Stomach smooth muscle (tissue), 2 donors: ENCODE results near the gene TENM4.

ENCODE experiments used
- H3K27ac ChIP-seq: one replicate; pipeline ENCODE4 v1.7.0; 2013; ENCODE audit warnings: mild to moderate bottlenecking, low read length, inconsistent platforms
- H3K27me3 ChIP-seq, 2 donors: one replicate each; pipeline ENCODE4 v1.7.0; 2013; ENCODE audit warnings: low read length in 2 of 2; ENCODE audit not compliant: insufficient read depth in 2 of 2, control insufficient read depth in 1 of 2
- H3K36me3 ChIP-seq, 2 donors: one replicate each; pipeline ENCODE4 v1.7.0; 2013; ENCODE audit warnings: low read length in 2 of 2; ENCODE audit not compliant: control insufficient read depth in 2 of 2, insufficient read depth in 2 of 2
- H3K4me1 ChIP-seq: one replicate; pipeline ENCODE4 v1.7.0; 2013; ENCODE audit warnings: low read length; ENCODE audit not compliant: control insufficient read depth, insufficient read depth
- H3K4me3 ChIP-seq, 2 donors: one replicate each; pipeline ENCODE4 v1.7.0; 2013; ENCODE audit warnings: low read length in 2 of 2
- H3K9ac ChIP-seq, 2 donors: one replicate each; pipeline ENCODE4 v1.7.0; 2013; ENCODE audit warnings: low read length in 2 of 2, mild to moderate bottlenecking in 1 of 2
- H3K9me3 ChIP-seq, 2 donors: one replicate each; pipeline ENCODE4 v1.7.0; 2013; ENCODE audit warnings: low read length in 2 of 2; ENCODE audit not compliant: control insufficient read depth in 2 of 2
- donor health status: healthy.
- donor health status: Pancreatic carcinoma.

TENM4 gene

DNA sequence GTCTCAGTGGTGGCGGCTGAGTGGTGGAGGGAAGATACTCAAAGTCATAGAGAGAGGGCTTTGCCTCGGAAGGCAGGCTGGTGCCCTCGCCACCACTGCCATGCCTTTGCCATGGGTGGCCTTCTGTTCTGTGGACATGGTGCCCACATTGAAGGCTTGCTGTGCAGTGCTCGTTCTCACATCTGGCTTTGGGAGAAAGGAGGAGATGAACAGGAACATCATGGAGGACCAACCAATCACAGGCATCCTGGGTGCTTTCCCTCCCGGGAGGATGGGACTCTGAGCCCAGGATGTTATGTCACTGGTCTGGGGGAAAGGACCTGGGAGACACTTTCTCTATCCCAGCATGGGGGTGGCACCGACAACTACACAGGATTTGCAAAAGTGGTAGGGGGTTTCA, 783.8 kb downstream of the TENM4 start:
- H3K9me3 ChIP-seq, result no peaks in the 10 kb centered on the region

DNA sequence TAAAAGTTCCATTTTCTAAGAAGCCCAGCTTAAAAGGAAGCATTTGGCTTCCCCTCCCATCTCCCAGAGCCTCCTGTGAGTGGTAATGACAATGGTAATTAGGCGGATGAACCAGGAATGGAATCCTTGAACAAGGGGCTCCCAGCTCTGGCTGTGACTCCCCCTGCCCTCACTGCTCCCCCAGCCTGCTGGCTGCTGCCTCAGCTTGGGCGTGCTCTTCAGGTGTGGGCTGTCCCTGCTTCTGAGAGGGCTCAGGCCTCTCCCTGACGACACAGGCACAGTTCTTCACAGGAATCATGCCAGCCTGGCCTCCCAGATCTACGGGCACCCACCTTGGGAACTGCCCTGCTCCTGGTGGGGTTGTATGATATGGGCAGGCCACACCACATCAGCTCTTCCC, 784.5 kb downstream of the TENM4 start:
- H3K4me1 ChIP-seq, result no peaks in the 10 kb centered on the region
- no peak overlapping the region for H3K9ac ChIP-seq
- no peak overlapping the region for H3K4me3 ChIP-seq
- H3K36me3 ChIP-seq, result no peaks in the 10 kb centered on the region
- H3K27me3 ChIP-seq, result no peaks in the 10 kb centered on the region
- no peaks in the 10 kb centered on the region for H3K9me3 ChIP-seq
- no peak overlapping the region for H3K27ac ChIP-seq

More for the DNA sequence above, 783.8 kb downstream of the TENM4 start:
- H3K27me3 ChIP-seq, result no peaks in the 10 kb centered on the region
- no peak overlapping the region for H3K9ac ChIP-seq
- no peak overlapping the region for H3K27ac ChIP-seq
- no peaks in the 10 kb centered on the region for H3K4me1 ChIP-seq
- H3K4me3 ChIP-seq, result no peak overlapping the region
- no peaks in the 10 kb centered on the region for H3K36me3 ChIP-seq

DNA sequence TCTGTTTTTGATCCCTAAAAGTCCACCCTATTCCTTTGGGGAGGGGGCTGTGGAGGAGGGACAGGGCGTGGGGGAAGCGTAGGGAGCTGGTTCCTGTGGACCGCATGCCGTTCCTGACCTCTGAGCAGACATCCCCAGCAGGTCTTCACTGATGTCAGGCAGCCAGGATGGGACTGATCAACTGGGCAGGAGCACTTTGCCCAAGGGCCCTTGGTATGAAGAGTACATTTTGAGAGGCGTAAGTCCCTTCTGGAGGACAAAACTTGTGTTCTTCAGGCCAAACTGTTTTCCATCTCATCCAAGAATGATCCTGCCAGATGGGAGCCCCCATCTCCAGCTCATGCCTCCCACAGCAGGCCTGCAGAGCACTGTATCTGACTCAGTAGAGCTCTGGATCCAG, 785.3 kb downstream of the TENM4 start:
- Histone ChIP-seq H3K9me3 (no peaks in the 10 kb centered on the region), H3K4me1 (no peaks in the 10 kb centered on the region), H3K27me3 (no peaks in the 10 kb centered on the region), H3K9ac (no peak overlapping the region), H3K27ac (no peak overlapping the region), H3K36me3 (no peaks in the 10 kb centered on the region), H3K4me3 (no peak overlapping the region)

DNA sequence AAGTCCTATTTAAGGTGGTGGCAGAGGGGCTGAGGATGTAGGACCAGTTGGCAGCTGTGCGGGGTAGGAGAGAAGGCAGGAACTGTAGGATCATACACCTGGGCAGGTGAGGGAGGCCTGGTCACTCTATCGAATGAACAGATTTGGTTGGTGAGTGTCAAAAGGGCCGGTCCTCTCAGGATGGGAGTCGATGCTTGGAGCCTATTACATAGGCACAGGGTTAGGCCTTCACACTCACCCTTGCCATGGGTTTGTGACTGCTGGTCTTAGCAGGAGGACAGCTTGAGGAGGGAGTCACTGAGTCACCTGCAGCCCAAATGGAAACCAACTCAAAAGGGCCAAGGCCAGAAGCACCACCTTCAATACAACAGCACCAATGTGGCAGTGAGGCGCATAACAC, 786.0 kb downstream of the TENM4 start:
- Histone ChIP-seq H3K27me3 (no peaks in the 10 kb centered on the region), H3K9ac (no peak overlapping the region), H3K9me3 (no peaks in the 10 kb centered on the region), H3K27ac (no peak overlapping the region), H3K4me3 (no peak overlapping the region), H3K4me1 (no peaks in the 10 kb centered on the region), H3K36me3 (no peaks in the 10 kb centered on the region)

DNA sequence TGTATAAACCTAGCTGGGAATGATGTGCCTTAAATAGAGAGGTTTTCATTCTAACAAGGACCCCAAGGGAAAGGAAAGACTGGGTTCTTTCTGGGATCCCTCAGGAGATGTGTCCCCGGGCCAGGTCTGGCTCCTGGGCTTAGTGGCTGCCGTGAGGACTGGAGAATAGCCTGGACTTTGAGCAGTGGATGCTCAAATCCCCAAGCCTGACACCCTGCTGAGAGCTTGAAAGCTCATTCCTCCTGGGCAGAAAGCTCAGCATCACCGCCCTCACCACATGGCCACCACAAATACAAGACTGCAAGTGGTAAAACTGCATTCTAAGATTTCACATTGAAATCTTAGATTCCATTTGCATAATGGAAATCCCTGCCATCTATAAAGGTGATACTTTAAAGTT, 786.8 kb downstream of the TENM4 start:
- no peak overlapping the region for H3K9ac ChIP-seq
- no peak overlapping the region for H3K4me3 ChIP-seq
- H3K36me3 ChIP-seq, result no peaks in the 10 kb centered on the region
- no peaks in the 10 kb centered on the region for H3K9me3 ChIP-seq
- no peaks in the 10 kb centered on the region for H3K27me3 ChIP-seq
- no peak overlapping the region for H3K27ac ChIP-seq
- H3K4me1 ChIP-seq, result no peaks in the 10 kb centered on the region

DNA sequence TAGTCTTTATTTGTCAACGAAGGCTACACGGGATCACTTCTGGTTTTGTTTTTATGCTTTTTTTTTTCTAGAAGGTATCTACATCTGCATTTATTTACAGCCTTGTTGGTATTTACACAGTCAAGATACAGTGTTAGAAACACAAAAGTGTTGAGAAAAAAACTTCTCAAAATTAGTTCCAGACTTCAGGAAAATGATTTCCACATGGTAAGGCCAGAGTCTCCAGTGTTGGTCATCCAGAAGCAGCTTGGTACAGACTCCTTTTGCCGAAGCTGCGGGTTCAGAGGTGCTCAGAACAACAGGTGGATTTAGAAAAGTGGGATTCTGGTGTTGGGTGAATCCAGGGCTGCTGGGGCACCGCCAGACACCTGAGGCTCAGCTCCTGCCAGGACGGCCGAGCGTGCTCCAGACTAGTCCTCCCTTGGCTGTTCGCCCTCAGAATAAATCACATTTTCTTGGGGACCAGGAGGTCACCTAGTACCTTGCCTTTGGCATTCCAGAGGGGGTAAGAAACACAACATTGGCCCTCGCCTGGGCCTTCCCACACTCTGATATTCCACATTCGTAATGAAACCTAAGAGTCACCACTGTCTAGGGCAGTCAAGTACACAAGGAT, 787.4 kb downstream of the TENM4 start:
- H3K27ac ChIP-seq, result no peak overlapping the region
- no peaks in the 10 kb centered on the region for H3K9me3 ChIP-seq
- H3K9ac ChIP-seq, result no peak overlapping the region
- no peaks in the 10 kb centered on the region for H3K27me3 ChIP-seq
- H3K4me1 ChIP-seq, result no peaks in the 10 kb centered on the region
- H3K4me3 ChIP-seq, result no peak overlapping the region
- no peaks in the 10 kb centered on the region for H3K36me3 ChIP-seq

DNA sequence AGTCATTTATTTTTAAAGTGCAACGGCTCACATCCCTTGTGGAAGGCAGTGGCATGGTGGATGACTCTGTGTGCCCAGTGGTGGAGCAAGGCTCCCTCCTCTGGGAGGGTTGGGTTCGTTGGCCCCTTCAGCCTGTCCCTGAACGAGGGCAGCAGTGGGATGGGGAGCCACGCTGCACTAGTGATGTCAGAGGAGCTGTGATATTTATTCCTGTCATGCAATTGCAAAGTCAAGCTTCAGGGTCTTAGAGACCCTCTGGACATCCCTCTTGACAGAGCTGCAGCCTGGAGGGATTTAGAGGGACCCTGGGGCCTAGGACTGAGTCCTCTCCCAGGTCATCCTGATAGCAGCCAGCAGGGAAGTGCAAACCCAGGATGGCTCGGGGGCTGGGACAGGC, 788.0 kb downstream of the TENM4 start:
- H3K9me3 ChIP-seq, result no peaks in the 10 kb centered on the region
- no peak overlapping the region for H3K9ac ChIP-seq
- no peak overlapping the region for H3K27ac ChIP-seq
- H3K4me1 ChIP-seq, result no peaks in the 10 kb centered on the region
- no peak overlapping the region for H3K4me3 ChIP-seq
- no peaks in the 10 kb centered on the region for H3K27me3 ChIP-seq
- no peaks in the 10 kb centered on the region for H3K36me3 ChIP-seq

DNA sequence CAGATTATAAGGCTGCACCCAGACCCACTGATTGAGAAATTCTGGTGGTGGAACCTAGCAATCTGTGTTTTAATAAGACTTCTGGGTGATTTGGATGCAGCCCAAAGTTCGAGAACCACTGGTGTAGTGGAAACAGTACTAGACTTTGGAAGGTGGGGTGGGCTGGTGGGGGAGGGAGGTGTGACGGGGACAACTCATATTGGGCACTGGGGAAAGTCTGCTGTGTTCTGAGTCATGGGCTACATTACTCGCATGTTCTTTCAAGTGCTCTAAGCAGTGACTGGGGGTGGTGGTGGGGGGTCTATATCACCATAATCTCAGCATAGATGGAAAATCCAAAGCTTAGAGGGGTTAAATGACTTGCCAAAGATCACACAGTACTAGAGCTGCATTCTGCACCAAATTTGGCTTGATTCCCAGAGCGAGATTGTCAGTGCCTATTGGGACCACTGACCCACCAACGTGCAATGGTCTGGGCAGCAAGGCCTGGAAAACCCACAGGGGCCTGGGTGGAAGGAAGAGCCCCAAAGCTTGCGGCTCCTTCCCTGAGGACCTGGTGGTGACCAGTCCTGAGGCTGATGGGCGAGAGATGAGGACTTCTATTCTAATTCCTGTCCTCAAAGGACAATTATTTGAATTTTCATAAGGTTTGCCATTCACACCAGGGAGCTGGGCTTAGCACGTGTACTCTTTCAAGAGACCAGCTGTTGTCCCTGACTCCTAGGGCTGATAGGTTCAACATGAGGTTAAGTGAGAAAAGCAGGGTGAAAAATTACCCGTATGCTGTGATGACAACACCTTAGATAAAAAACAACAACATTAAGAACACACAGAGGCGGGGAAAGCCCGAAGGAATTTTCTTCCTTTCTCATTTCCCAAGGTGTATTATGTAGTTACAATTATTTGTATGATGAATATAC, 788.6 kb downstream of the TENM4 start:
- Histone ChIP-seq H3K27ac (no peak overlapping the region), H3K9ac (no peak overlapping the region), H3K27me3 (peaks cover 0 to 1% of the 10 kb centered on the region in 2 donors), H3K36me3 (no peaks in the 10 kb centered on the region), H3K4me1 (no peaks in the 10 kb centered on the region), H3K9me3 (no peaks in the 10 kb centered on the region), H3K4me3 (no peak overlapping the region)

DNA sequence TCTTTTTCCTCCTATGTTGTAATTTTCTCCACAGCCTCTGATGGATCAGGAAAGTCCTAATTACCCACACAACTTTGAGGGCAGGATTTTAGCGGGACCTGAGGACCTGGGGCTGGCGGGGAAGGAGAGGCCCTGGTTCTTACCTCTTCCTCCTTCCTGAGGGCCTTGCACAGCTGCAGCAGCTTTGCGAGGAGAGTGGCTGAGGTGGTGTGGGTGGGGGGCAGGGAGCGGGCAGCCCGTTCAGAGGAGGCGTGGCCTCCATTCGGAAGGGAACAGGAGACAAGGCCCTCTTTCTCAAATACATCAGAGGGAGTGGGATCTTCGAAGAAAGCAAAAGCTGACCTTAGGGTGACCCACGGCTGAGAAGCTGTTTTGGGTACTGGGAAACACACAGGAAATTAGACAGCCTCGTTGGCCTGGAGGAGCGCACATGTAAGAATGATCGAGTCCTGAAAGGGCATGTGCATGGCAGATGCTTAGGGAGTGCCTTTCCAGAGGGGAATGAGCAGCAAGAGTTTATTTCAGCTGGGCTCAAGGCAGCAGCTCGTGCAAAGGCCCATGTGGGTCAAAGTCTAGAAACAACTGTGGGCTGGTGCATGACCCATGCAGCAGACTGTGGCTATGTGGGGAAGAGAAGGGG, 789.6 kb downstream of the TENM4 start:
- no peaks in the 10 kb centered on the region for H3K9me3 ChIP-seq
- no peaks in the 10 kb centered on the region for H3K36me3 ChIP-seq
- H3K9ac ChIP-seq, result no peak overlapping the region
- peaks cover 0 to 5% of the 10 kb centered on the region in 2 donors for H3K27me3 ChIP-seq
- H3K27ac ChIP-seq, result no peak overlapping the region
- H3K4me3 ChIP-seq, result no peak overlapping the region
- no peaks in the 10 kb centered on the region for H3K4me1 ChIP-seq

DNA sequence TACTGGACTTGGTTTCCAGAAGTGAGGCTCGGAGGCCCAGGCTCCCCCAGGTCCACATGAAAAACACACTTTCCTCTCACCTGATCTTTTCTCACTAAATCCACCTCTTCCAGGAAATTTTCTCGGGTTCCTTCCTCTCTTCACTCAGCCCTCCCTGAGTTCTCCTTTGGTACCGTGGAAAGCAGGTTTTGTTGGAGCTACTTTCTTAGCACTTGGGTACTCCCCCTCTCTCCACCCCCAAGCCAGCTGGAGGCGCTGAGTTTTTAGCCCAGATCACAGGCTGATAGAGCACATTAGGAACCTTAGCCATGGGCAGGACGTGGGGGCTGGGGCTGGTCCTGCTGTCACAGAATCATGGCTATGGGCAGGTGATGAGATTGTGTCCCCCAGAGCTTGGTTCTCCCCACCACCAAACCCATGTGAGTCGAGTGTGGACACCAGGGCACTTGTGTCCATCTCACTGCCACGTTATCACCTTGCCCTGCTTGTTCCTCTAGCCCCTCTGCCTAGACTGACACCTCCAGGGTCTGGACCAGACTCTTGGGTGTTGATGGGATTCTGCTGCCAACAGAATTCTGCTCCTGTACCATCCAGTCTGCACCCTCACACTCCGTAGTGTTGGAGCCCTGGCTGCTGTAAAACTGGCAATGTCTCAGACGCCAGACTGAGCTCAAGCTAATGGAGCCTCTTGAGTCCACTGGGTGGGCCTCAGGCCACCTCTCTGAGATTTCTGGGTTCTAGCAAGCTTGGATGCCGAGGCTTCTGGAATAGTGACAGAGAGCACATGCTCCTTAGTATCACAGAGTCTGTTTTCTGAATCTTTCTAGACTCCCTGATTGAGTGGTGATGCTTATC, 791.2 kb downstream of the TENM4 start:
- Histone ChIP-seq H3K27me3 (peaks cover 0 to 5% of the 10 kb centered on the region in 2 donors), H3K9me3 (no peaks in the 10 kb centered on the region), H3K36me3 (no peaks in the 10 kb centered on the region), H3K4me1 (no peaks in the 10 kb centered on the region), H3K4me3 (no peak overlapping the region), H3K9ac (no peak overlapping the region), H3K27ac (no peak overlapping the region)
